PC-3 (cell line): Measurements from ENCODE around the gene GRK2. TPM values are rescaled to one million over a fixed set of nuclear protein-coding genes. Genes with fewer than 3 reads are reported as not detected.

Experiments
- ATAC-seq: fragments of 200-7000 bp; cut with Tn5 transposase; 2 replicates; pipeline ENCODE4 v1.9.1; 2020; ENCODE audit warnings: mild to moderate bottlenecking, moderate library complexity
- BruUV-seq: library from RNA; stranded (reverse); fragments of 400-500 nt; replicated peaks from 2 replicates; lab custom pipeline; 2021; lab: Mats Ljungman, UMichigan
- CTCF ChIA-PET: fragments of 300-600 bp; sonication (Branson Sonifier 250); formaldehyde crosslinking; loops from one replicate; lab custom pipeline; 2022; ENCODE audit warnings: antibody characterized with exemption; lab: Charles Lee
- POLR2A ChIA-PET: fragments of 300-600 bp; sonication (Branson Sonifier 250); formaldehyde crosslinking; loops from one replicate; lab custom pipeline; 2022; ENCODE audit warnings: antibody characterized with exemption; ENCODE audit not compliant: unreplicated experiment; lab: Charles Lee
- DNase-seq: peaks from one replicate; pipeline ENCODE4 v3.0.0-alpha.2; 2015
- H2AFZ ChIP-seq: fragments of 300-600 bp; sonication (generic); 2 replicates; pipeline ENCODE4 v1.6.0; 2016; ENCODE audit warnings: antibody characterized with exemption, low read length
- H3F3A ChIP-seq: fragments of 300-600 bp; sonication (generic); one replicate; pipeline ENCODE4 v1.6.0; 2017; ENCODE audit warnings: antibody characterized with exemption, low read length, control low read depth, mild to moderate bottlenecking; ENCODE audit not compliant: unreplicated experiment
- H3K27ac ChIP-seq: fragments of 300-600 bp; sonication (generic); 2 replicates; pipeline ENCODE4 v1.5.1; 2016; ENCODE audit warnings: mild to moderate bottlenecking, low read length
- H3K27me3 ChIP-seq: fragments of 300-600 bp; sonication (generic); 2 replicates; pipeline ENCODE4 v1.6.1; 2016; ENCODE audit warnings: low read length, mixed read lengths
- H3K36me3 ChIP-seq: fragments of 300-600 bp; sonication (generic); 2 replicates; pipeline ENCODE4 v1.6.1; 2016; ENCODE audit warnings: low read depth, mixed run types, low read length, mixed read lengths
- H3K4me1 ChIP-seq: fragments of 300-600 bp; sonication (generic); 2 replicates; pipeline ENCODE4 v1.5.1; 2016; ENCODE audit warnings: low read length; ENCODE audit not compliant: insufficient read depth
- H3K4me2 ChIP-seq: fragments of 300-600 bp; sonication (generic); 2 replicates; pipeline ENCODE4 v1.6.0; 2016; ENCODE audit warnings: low read length
- H3K4me3 ChIP-seq: fragments of 300-600 bp; sonication (generic); 2 replicates; pipeline ENCODE4 v1.5.1; 2016; ENCODE audit warnings: mild to moderate bottlenecking, low read length, mixed read lengths
- H3K79me2 ChIP-seq: fragments of 300-600 bp; sonication (generic); 2 replicates; pipeline ENCODE4 v1.6.1; 2017; ENCODE audit warnings: low read length, mixed read lengths
- H3K9ac ChIP-seq: fragments of 300-600 bp; sonication (generic); 2 replicates; pipeline ENCODE4 v1.6.0; 2016; ENCODE audit warnings: mild to moderate bottlenecking, low read length
- H3K9me2 ChIP-seq: fragments of 300-600 bp; sonication (generic); replicated peaks from 2 replicates; pipeline ENCODE4 v1.6.1; 2016; ENCODE audit warnings: mixed run types, low read length, mixed read lengths
- H3K9me3 ChIP-seq: fragments of 300-600 bp; sonication (generic); 2 replicates; pipeline ENCODE4 v1.6.1; 2016; ENCODE audit warnings: low read length, mixed read lengths
- H4K20me1 ChIP-seq: fragments of 300-600 bp; sonication (generic); 2 replicates; pipeline ENCODE4 v1.6.1; 2016; ENCODE audit warnings: low read length, mixed read lengths
- EZH2 ChIP-seq: fragments of 300-600 bp; sonication (generic); IDR thresholded peaks from one replicate; pipeline ENCODE4 v1.6.1; 2017; ENCODE audit warnings: antibody characterized with exemption, mild to moderate bottlenecking, low read length; ENCODE audit not compliant: unreplicated experiment
- EZH2phosphoT487 ChIP-seq: fragments of 300-600 bp; sonication (generic); IDR thresholded peaks from 2 replicates; pipeline ENCODE4 v1.6.1; 2018; ENCODE audit warnings: mild to moderate bottlenecking, antibody characterized with exemption, low read length, borderline replicate concordance
- intact Hi-C: fragments of 100-400 bp; cut with micrococcal nuclease; formaldehyde crosslinking; loops from 2 replicates; pipeline ENCODE4 v1.9.0; 2023
- total RNA-seq: library from RNA; depleted of rRNA; stranded (reverse); fragments of >200 nt; gene quantifications from 2 replicates; pipeline ENCODE4 v1.2.3, GENCODE V29; 2014
- TF ChIP-seq, protein P1 (sequence below): fragments of 300-600 bp; sonication (generic); conservative IDR thresholded peaks from 2 replicates; pipeline ENCODE4 v1.5.1; 2017; ENCODE audit warnings: antibody characterized with exemption, low read depth, mild to moderate bottlenecking, low read length

Gene GRK2
- total RNA-seq, 1 experiment from 2014 or later: 103 TPM

DNA sequence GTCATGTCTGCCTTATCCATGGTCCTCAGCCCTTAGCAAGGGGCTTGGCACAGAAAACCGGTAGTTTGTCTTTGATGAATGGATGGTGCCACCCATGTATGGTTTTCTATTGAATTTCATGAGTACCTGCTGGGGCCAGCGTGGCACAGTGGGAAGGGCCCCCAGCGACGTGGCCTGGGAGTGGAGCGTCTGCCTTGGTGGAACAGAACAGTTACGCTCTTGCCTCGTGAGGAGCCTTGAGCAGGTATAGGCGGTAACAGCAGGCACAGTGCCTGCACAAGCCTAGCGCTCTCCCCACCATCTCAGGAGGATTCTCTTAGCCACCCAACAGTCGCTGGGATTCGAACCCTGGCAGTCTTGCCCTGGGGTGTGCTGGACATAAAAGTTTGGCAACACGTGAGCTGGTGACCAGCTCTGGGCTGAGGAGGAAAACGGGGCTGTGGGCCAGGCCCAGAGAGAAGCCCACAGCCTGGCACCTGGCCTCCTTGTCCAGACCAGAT is 34.0 kb downstream of the GRK2 start:
- peaks cover 9% of the 10 kb centered on the region for H3K9me3 ChIP-seq
- H2AFZ ChIP-seq: no peak overlapping the region
- no peaks in the 10 kb centered on the region for H3F3A ChIP-seq
- ChIA-PET CTCF (no interaction called here), POLR2A (no interaction called here)
- DNase-seq (no peak), ATAC-seq (no peak)
- TF ChIP-seq EZH2 (no peak), EZH2phosphoT487 (no peak)
- TF ChIP-seq, protein P1, sequence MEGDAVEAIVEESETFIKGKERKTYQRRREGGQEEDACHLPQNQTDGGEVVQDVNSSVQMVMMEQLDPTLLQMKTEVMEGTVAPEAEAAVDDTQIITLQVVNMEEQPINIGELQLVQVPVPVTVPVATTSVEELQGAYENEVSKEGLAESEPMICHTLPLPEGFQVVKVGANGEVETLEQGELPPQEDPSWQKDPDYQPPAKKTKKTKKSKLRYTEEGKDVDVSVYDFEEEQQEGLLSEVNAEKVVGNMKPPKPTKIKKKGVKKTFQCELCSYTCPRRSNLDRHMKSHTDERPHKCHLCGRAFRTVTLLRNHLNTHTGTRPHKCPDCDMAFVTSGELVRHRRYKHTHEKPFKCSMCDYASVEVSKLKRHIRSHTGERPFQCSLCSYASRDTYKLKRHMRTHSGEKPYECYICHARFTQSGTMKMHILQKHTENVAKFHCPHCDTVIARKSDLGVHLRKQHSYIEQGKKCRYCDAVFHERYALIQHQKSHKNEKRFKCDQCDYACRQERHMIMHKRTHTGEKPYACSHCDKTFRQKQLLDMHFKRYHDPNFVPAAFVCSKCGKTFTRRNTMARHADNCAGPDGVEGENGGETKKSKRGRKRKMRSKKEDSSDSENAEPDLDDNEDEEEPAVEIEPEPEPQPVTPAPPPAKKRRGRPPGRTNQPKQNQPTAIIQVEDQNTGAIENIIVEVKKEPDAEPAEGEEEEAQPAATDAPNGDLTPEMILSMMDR: no peak
- H3K4me2 ChIP-seq: no peak overlapping the region
- intact Hi-C loops: loop anchor here (5.0 kb wide), 1 partner anchor 33 kb away; the partner anchor contains the start of gene GRK2
- H3K27me3 ChIP-seq: no peaks in the 10 kb centered on the region
- H3K27ac ChIP-seq: no peak overlapping the region
- peaks cover 18% of the 10 kb centered on the region for H3K4me1 ChIP-seq
- H3K9me2 ChIP-seq: no peaks in the 10 kb centered on the region
- H3K79me2 ChIP-seq: peaks cover 28% of the 10 kb centered on the region
- H3K9ac ChIP-seq: no peak overlapping the region
- H3K36me3 ChIP-seq: peaks cover 30% of the 10 kb centered on the region
- BruUV-seq: no TSS peak
- H3K4me3 ChIP-seq: no peak overlapping the region
- H4K20me1 ChIP-seq: no peaks in the 10 kb centered on the region

DNA sequence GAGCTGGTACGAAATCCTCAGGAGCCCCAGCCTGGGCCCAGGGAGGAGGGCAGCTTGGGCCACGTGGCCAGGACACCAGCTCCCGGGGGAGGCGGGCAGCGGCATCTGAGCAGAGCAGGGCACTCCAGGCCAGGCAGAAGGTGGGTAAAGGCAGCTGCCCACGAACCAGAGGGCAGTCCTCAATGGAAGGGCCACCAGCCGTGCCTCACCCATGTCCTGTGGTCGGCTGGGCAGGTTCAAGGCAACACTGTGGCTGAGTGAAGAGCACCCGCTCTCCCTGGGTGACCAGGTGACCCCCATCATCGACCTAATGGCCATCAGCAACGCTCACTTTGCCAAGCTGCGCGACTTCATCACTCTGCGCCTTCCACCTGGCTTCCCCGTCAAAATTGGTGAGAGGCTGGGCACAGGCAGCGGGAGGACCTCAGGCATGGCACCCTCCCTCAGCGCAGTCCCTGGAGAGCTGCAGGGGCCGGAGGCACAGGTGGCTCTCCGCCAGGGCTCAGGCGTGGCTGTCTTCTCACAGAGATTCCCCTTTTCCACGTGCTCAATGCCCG is 34.6 kb downstream of the GRK2 start:
- H3K9me3 ChIP-seq: peaks cover 6% of the 10 kb centered on the region
- H3K4me3 ChIP-seq: no peak overlapping the region
- no TSS peak for BruUV-seq
- H3K9ac ChIP-seq: no peak overlapping the region
- no peak overlapping the region for H2AFZ ChIP-seq
- POLR2A ChIA-PET: no interaction called here
- peaks cover 25% of the 10 kb centered on the region for H3K36me3 ChIP-seq
- H3K27ac ChIP-seq: no peak overlapping the region
- no peaks in the 10 kb centered on the region for H3K27me3 ChIP-seq
- H3K9me2 ChIP-seq: no peaks in the 10 kb centered on the region
- no peak for ATAC-seq
- TF ChIP-seq EZH2phosphoT487 (no peak), EZH2 (no peak)
- TF ChIP-seq, protein P1: no peak
- H3K4me1 ChIP-seq: peaks cover 18% of the 10 kb centered on the region
- no peak overlapping the region for H3K4me2 ChIP-seq
- no peaks in the 10 kb centered on the region for H3F3A ChIP-seq
- no peak for DNase-seq
- intact Hi-C loops: loop anchor here (5.0 kb wide), 1 partner anchor 34 kb away; the partner anchor contains the start of gene GRK2
- no peaks in the 10 kb centered on the region for H4K20me1 ChIP-seq
- peaks cover 24% of the 10 kb centered on the region for H3K79me2 ChIP-seq
- CTCF ChIA-PET: no interaction called here

DNA sequence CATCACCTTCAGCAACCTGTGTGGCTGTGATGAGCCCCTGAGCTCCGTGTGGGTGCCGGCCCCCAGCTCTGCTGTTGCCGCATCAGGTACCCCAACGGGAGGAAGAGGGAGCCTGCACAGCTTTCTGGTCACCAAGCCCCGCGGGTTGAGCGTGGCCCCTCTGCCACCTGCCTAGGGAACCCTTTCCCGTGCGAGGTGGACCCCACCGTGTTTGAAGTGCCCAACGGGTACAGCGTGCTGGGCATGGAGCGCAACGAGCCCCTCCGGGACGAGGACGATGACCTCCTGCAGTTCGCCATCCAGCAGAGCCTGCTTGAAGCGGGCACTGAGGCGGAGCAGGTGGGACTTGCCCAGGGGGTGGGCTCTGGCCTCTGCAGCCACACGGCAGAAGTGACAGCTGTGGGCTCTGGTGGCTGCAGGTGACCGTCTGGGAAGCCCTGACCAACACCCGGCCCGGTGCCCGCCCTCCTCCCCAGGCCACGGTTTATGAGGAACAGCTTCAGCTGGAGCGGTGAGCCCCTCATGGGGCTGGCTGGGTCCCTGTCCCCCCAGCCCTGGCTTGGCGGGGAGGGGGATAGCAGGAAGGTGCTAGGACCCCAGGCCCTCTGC is 35.1 kb downstream of the GRK2 start:
- no peak overlapping the region for H2AFZ ChIP-seq
- DNase-seq: no peak
- peaks cover 18% of the 10 kb centered on the region for H3K4me1 ChIP-seq
- intact Hi-C loops: loop anchor here (5.0 kb wide), 1 partner anchor 34 kb away; the partner anchor contains the start of gene GRK2
- H3K9me2 ChIP-seq: no peaks in the 10 kb centered on the region
- H3K27me3 ChIP-seq: no peaks in the 10 kb centered on the region
- H3K9me3 ChIP-seq: 0 out of 2 replicates have a peak, but pooled peaks cover under 1% of the 10 kb centered on the region
- ChIA-PET CTCF (no interaction called here), POLR2A (no interaction called here)
- no TSS peak for BruUV-seq
- H4K20me1 ChIP-seq: no peaks in the 10 kb centered on the region
- no peak overlapping the region for H3K4me3 ChIP-seq
- H3K4me2 ChIP-seq: no peak overlapping the region
- H3K27ac ChIP-seq: no peak overlapping the region
- no peak for ATAC-seq
- peaks cover 18% of the 10 kb centered on the region for H3K79me2 ChIP-seq
- no peak overlapping the region for H3K9ac ChIP-seq
- H3K36me3 ChIP-seq: peaks cover 19% of the 10 kb centered on the region
- TF ChIP-seq, protein P1: no peak
- TF ChIP-seq EZH2 (no peak), EZH2phosphoT487 (no peak)
- no peaks in the 10 kb centered on the region for H3F3A ChIP-seq
